CD4-positive, CD25-positive, alpha-beta regulatory T cell (primary cell): Measurements from ENCODE around the gene GFOD2. TPM values are rescaled to one million over a fixed set of nuclear protein-coding genes. Genes with fewer than 3 reads are reported as not detected.

ENCODE experiments used
- ATAC-seq, 2 donors: fragments of 150-1000 bp; cut with Tn5 transposase; one replicate each; pipeline ENCODE4 v1.10.0; 2021; ENCODE audit warnings: low read depth in 2 of 2, moderate number of reproducible peaks in 2 of 2, moderate library complexity in 1 of 2
- DNase-seq, 3 donors: peaks; one replicate each; pipeline versions ENCODE4 v3.0.0 to v3.0.0-alpha.2; 2012 to 2022; ENCODE audit warnings: mixed read lengths in 1 of 3
- H3K27ac ChIP-seq: one replicate; pipeline ENCODE4 v1.7.0; 2013; ENCODE audit warnings: mild to moderate bottlenecking, low read length; ENCODE audit not compliant: insufficient read depth, poor library complexity, severe bottlenecking
- H3K27me3 ChIP-seq: one replicate; pipeline ENCODE4 v1.7.0; 2013; ENCODE audit warnings: low read length; ENCODE audit not compliant: control insufficient read depth, insufficient read depth
- H3K36me3 ChIP-seq: one replicate; pipeline ENCODE4 v1.7.0; 2013; ENCODE audit warnings: mild to moderate bottlenecking, low read length, moderate library complexity; ENCODE audit not compliant: control insufficient read depth, insufficient read depth
- H3K4me1 ChIP-seq: 2 replicates; pipeline ENCODE4 v1.7.0; 2013; ENCODE audit warnings: mild to moderate bottlenecking, low read length; ENCODE audit not compliant: insufficient read depth, control insufficient read depth, poor library complexity, severe bottlenecking
- H3K4me3 ChIP-seq: one replicate; pipeline ENCODE4 v1.7.0; 2013; ENCODE audit warnings: low read depth, mild to moderate bottlenecking, low read length, moderate library complexity
- H3K9me3 ChIP-seq, 2 experiments: 1 replicate in 1 of 2; 2 replicates in 1 of 2; pipeline ENCODE4 v1.7.0; 2013; ENCODE audit warnings: low read length in 2 of 2, mild to moderate bottlenecking in 1 of 2, moderate library complexity in 1 of 2; ENCODE audit not compliant: control insufficient read depth in 2 of 2
- H3K27ac Mint-ChIP-seq, 3 donors: one replicate each; pipeline ENCODE4 v1.8.0; 2020 to 2022; ENCODE audit warnings: mild to moderate bottlenecking in 3 of 3, mixed read lengths in 3 of 3, moderate library complexity in 2 of 3
- H3K27me3 Mint-ChIP-seq: one replicate; pipeline ENCODE4 v1.8.0; 2022; ENCODE audit warnings: mild to moderate bottlenecking, mixed read lengths
- H3K36me3 Mint-ChIP-seq: one replicate; pipeline ENCODE4 v1.8.0; 2020; ENCODE audit warnings: mixed read lengths
- H3K4me1 Mint-ChIP-seq, 4 donors: one replicate each; pipeline ENCODE4 v1.8.0; 2020 to 2022; ENCODE audit warnings: mixed read lengths in 4 of 4, mild to moderate bottlenecking in 1 of 4
- H3K4me3 Mint-ChIP-seq, 4 donors: one replicate each; pipeline ENCODE4 v1.8.0; 2020 to 2022; ENCODE audit warnings: mild to moderate bottlenecking in 4 of 4, mixed read lengths in 4 of 4, moderate library complexity in 3 of 4
- H3K9me3 Mint-ChIP-seq, 7 donors: one replicate each; pipeline ENCODE4 v1.8.0; 2020 to 2022; ENCODE audit warnings: mixed read lengths in 7 of 7, mild to moderate bottlenecking in 3 of 7, moderate library complexity in 2 of 7
- polyA plus RNA-seq, 4 donors: library from polyadenylated mRNA; unstranded; fragments of 300-500 nt; fragmentation: Illumina TruSeq; gene quantifications; one replicate each; pipeline ENCODE4 v1.2.3, GENCODE V29; 2021
- total RNA-seq: library from RNA; stranded (reverse); gene quantifications from one replicate; pipeline ENCODE4 v1.2.3, GENCODE V29; 2022

Gene GFOD2
- total and polyA plus RNA-seq, 5 donors from 2014 or later, result 9.0 to 12.1 (median 11.4) TPM

DNA sequence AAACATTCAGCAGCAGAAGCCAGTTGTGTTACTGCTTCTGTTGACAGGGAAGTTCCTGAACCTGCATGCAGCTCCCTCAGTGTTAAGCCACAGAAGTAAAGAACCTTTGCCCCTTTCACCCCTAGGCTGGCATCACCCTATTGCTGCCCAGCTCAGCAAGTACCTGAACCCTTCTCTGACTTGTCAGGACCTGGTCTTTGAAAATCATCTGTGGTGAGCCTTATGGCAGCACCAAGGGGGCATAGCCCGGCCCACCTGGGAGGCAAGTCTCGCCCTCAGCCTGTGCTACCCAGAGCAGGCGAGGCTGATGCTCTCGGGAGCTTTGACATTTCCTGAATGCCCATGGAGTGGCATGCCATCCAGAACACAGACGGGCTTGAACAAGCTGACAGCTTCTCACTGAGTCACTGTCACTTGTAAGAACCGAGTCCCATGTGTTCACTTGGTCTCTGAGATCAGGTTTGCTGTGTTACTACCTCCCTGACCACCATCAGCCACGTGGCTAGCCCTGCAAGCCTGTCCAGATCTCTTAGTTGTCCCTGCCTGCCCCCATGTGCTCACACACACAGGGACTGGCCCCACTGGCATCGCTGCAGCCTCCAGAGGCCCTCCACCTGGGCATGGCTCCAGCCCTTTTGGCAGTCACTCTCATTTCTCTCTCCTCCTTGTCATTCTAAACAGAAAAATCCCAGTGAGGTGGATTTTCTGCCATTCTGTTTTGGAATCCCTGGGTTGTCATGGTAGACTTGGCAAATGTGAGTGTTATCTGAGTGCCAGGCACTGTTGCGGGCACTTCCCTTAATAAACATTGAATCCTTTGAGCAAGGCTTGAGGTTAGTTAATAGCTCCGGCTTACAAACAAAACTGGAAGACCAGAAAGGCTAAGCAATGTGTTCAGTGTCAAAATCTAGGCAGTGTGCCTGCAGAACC lies 77.1 kb downstream of the GFOD2 start:
- ATAC-seq (no peak), DNase-seq (no peak)
- Mint-ChIP-seq H3K4me1 (peaks cover 0 to 21% (median 1%) of the 10 kb centered on the region in 4 donors), H3K4me3 (no peak overlapping the region), H3K27ac (no peak overlapping the region), H3K9me3 (no peaks in the 10 kb centered on the region), H3K27me3 (no peaks in the 10 kb centered on the region), H3K36me3 (peaks cover 16% of the 10 kb centered on the region)
- Histone ChIP-seq H3K4me1 (peaks cover 21% of the 10 kb centered on the region), H3K27me3 (no peaks in the 10 kb centered on the region), H3K9me3 (no peaks in the 10 kb centered on the region), H3K27ac (no peak overlapping the region), H3K4me3 (no peak overlapping the region), H3K36me3 (peaks cover 26% of the 10 kb centered on the region)

GRCh38 chr16:67637625-67638024 lies 81.5 kb downstream of the GFOD2 start:
- Histone ChIP-seq H3K4me3 (no peak overlapping the region), H3K9me3 (no peaks in the 10 kb centered on the region), H3K36me3 (peaks cover 55% of the 10 kb centered on the region), H3K4me1 (no peaks in the 10 kb centered on the region), H3K27me3 (no peaks in the 10 kb centered on the region), H3K27ac (no peak overlapping the region)
- no peak for DNase-seq
- Mint-ChIP-seq H3K4me3 (peak overlapping the region in 1 of 4 donors; percentile 47), H3K9me3 (no peaks in the 10 kb centered on the region), H3K27ac (no peak overlapping the region), H3K4me1 (no peaks in the 10 kb centered on the region), H3K27me3 (no peaks in the 10 kb centered on the region), H3K36me3 (peaks cover 29% of the 10 kb centered on the region)
- ATAC-seq, result no peak

- Mint-ChIP-seq H3K4me1 (no peaks in the 10 kb centered on the region), H3K27me3 (no peaks in the 10 kb centered on the region), H3K36me3 (peaks cover 36% of the 10 kb centered on the region), H3K4me3 (no peak overlapping the region), H3K27ac (no peak overlapping the region), H3K9me3 (no peaks in the 10 kb centered on the region)
- peaks cover 65% of the 10 kb centered on the region for H3K36me3 ChIP-seq
- H3K27me3 ChIP-seq, result no peaks in the 10 kb centered on the region
- no peaks in the 10 kb centered on the region for H3K4me1 ChIP-seq
- H3K9me3 ChIP-seq, result no peaks in the 10 kb centered on the region
- DNase-seq (no peak), ATAC-seq (no peak)
- no peak overlapping the region for H3K4me3 ChIP-seq
- no peak overlapping the region for H3K27ac ChIP-seq
Measured at GRCh38 chr16:67636713-67637112, 82.4 kb downstream of the GFOD2 start.

DNA sequence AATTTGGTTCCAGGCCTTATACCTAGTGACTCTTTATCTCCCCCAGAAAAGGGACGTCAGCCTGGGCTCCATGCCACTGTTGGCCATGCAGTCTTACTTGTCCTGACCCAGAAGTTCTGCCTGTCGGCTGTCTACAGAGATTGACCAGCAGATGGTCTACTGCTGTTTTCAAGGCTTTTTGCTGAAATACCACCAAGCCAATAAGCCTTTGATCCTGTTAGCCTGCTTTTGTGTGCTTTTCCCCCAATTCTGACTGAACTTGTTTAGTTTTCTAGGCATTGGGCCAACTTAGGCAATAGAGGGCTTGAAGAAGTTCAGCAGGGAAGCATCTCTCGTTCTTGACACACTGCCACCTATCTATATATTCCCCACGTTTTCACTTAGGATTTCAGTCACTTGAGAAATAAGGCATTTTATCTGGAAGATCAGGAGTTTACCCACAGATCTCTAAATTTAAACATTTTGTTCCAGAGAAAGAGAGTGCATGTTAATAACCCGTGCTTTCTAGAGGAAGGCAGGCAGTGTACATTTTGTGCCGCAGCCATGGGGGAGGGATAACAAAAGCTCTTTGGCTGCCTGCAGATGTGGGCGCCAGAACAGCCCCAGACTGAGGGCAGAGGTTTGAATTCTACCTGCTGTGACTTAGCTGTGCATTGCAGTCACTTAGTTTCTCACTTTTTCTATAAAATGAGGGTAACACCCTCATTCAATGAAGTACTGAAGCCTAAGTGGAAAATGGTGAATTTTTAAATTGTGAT lies 86.5 kb downstream of the GFOD2 start:
- Mint-ChIP-seq H3K9me3 (no peaks in the 10 kb centered on the region), H3K27me3 (no peaks in the 10 kb centered on the region), H3K4me3 (no peak overlapping the region), H3K4me1 (peaks cover 0 to 5% (median 1%) of the 10 kb centered on the region in 4 donors), H3K36me3 (peaks cover 34% of the 10 kb centered on the region), H3K27ac (peak overlapping the region; percentile 37 to 63 (median 47))
- no peaks in the 10 kb centered on the region for H3K4me1 ChIP-seq
- DNase-seq (no peak), ATAC-seq (no peak)
- no peaks in the 10 kb centered on the region for H3K27me3 ChIP-seq
- peaks cover 80% of the 10 kb centered on the region for H3K36me3 ChIP-seq
- no peaks in the 10 kb centered on the region for H3K9me3 ChIP-seq
- H3K27ac ChIP-seq, result no peak overlapping the region
- H3K4me3 ChIP-seq, result no peak overlapping the region

DNA sequence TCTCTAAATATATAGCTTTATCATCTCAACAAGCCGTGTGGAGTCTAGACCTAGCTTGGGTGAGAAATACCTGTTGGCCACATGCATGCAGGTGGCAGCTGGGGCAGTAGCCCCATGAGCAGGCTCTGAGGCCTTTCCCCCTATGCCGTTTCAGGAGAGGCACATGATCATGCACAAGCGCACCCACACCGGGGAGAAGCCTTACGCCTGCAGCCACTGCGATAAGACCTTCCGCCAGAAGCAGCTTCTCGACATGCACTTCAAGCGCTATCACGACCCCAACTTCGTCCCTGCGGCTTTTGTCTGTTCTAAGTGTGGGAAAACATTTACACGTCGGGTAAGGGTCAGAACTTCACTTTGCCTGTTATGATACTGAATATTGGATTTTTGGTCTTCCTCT lies 90.9 kb downstream of the GFOD2 start:
- Histone ChIP-seq H3K9me3 (no peaks in the 10 kb centered on the region), H3K4me1 (no peaks in the 10 kb centered on the region), H3K27ac (no peak overlapping the region), H3K36me3 (peaks cover 76% of the 10 kb centered on the region), H3K27me3 (no peaks in the 10 kb centered on the region), H3K4me3 (no peak overlapping the region)
- Mint-ChIP-seq H3K27ac (peak overlapping the region in 1 of 3 donors; percentile 78), H3K4me3 (no peak overlapping the region), H3K4me1 (peaks cover 0 to 5% (median 1%) of the 10 kb centered on the region in 4 donors), H3K36me3 (peaks cover 44% of the 10 kb centered on the region), H3K9me3 (no peaks in the 10 kb centered on the region), H3K27me3 (no peaks in the 10 kb centered on the region)
- DNase-seq (no peak), ATAC-seq (no peak)

Other genes starting within 250 kb of the GFOD2 start
- 92.5 TPM for gene ATP6V0D1, start 238.2 kb downstream of the GFOD2 start, total RNA-seq
- gene ATP6V0D1, start 238.2 kb downstream of the GFOD2 start, polyA plus RNA-seq, result 100 to 1,000 TPM; 119 to 141 (median 133) TPM
- gene AGRP, start 235.8 kb downstream of the GFOD2 start, total RNA-seq, result not detected
- not detected for gene AGRP, start 235.8 kb downstream of the GFOD2 start, polyA plus RNA-seq
- gene RIPOR1, start 190.5 kb downstream of the GFOD2 start, total RNA-seq, result 16.6 TPM
- gene RIPOR1, start 190.5 kb downstream of the GFOD2 start, polyA plus RNA-seq, result 1 to 10 TPM in 3 of 4 donors, under 1 TPM in 1; 0.91 to 3.1 (median 2.1) TPM
- gene CTCF, start 156.8 kb downstream of the GFOD2 start, total RNA-seq, result 63.6 TPM
- 10 to 100 TPM; 44.5 to 80.2 (median 52.9) TPM for gene CTCF, start 156.8 kb downstream of the GFOD2 start, polyA plus RNA-seq
- 156 TPM for gene CARMIL2, start 74.2 kb downstream of the GFOD2 start, total RNA-seq
- gene CARMIL2, start 74.2 kb downstream of the GFOD2 start, polyA plus RNA-seq, result 10 to 100 TPM in 3 of 4 donors, 1 to 10 TPM in 1; 9.2 to 20.7 (median 12.9) TPM
- gene ACD, start 59.1 kb downstream of the GFOD2 start, total RNA-seq, result 28.7 TPM
- 10 to 100 TPM; 29.5 to 36.7 (median 32.5) TPM for gene ACD, start 59.1 kb downstream of the GFOD2 start, polyA plus RNA-seq
- gene PARD6A, start 58.4 kb downstream of the GFOD2 start, total RNA-seq, result 6.2 TPM
- gene PARD6A, start 58.4 kb downstream of the GFOD2 start, polyA plus RNA-seq, result 10 to 100 TPM; 14.4 to 19.9 (median 18.2) TPM
- gene ENKD1, start 52.6 kb downstream of the GFOD2 start, total RNA-seq, result 2.4 TPM
- gene ENKD1, start 52.6 kb downstream of the GFOD2 start, polyA plus RNA-seq, result 1 to 10 TPM in 3 of 4 donors, under 1 TPM in 1; 0.65 to 2.9 (median 1.5) TPM
- gene C16orf86, start 52.5 kb downstream of the GFOD2 start, total RNA-seq, result 3.2 TPM
- 1 to 10 TPM; 3.9 to 6.8 (median 6.0) TPM for gene C16orf86, start 52.5 kb downstream of the GFOD2 start, polyA plus RNA-seq
- 29.4 TPM for gene RANBP10, start 87.2 kb upstream of the GFOD2 start, total RNA-seq
- 10 to 100 TPM in 1 of 4 donors, 1 to 10 TPM in 3; 7.3 to 10.0 (median 8.0) TPM for gene RANBP10, start 87.2 kb upstream of the GFOD2 start, polyA plus RNA-seq
- gene TSNAXIP1, start 87.6 kb upstream of the GFOD2 start, total RNA-seq, result 0.39 TPM
- gene TSNAXIP1, start 87.6 kb upstream of the GFOD2 start, polyA plus RNA-seq, result not detected
- gene THAP11, start 123.0 kb upstream of the GFOD2 start, total RNA-seq, result 32.2 TPM
- 100 to 1,000 TPM; 132 to 166 (median 141) TPM for gene THAP11, start 123.0 kb upstream of the GFOD2 start, polyA plus RNA-seq
- 48.5 TPM for gene NUTF2, start 127.6 kb upstream of the GFOD2 start, total RNA-seq
- gene NUTF2, start 127.6 kb upstream of the GFOD2 start, polyA plus RNA-seq, result 100 to 1,000 TPM; 115 to 158 (median 131) TPM
- gene CENPT, start 128.4 kb upstream of the GFOD2 start, total RNA-seq, result 79.9 TPM
- gene CENPT, start 128.4 kb upstream of the GFOD2 start, polyA plus RNA-seq, result 10 to 100 TPM; 13.5 to 17.1 (median 14.6) TPM
- gene EDC4, start 153.7 kb upstream of the GFOD2 start, total RNA-seq, result 103 TPM
- 10 to 100 TPM; 24.7 to 42.3 (median 33.8) TPM for gene EDC4, start 153.7 kb upstream of the GFOD2 start, polyA plus RNA-seq
- 2.7 TPM for gene NRN1L, start 165.6 kb upstream of the GFOD2 start, total RNA-seq
- under 1 TPM in 2 of 4 donors, not detected in 2; 0.37 to 0.65 TPM for gene NRN1L, start 165.6 kb upstream of the GFOD2 start, polyA plus RNA-seq
- gene PSKH1, start 173.9 kb upstream of the GFOD2 start, total RNA-seq, result 14.3 TPM
- 10 to 100 TPM; 16.1 to 25.3 (median 23.3) TPM for gene PSKH1, start 173.9 kb upstream of the GFOD2 start, polyA plus RNA-seq
- 8.0 TPM for gene CTRL, start 212.5 kb upstream of the GFOD2 start, total RNA-seq
- gene CTRL, start 212.5 kb upstream of the GFOD2 start, polyA plus RNA-seq, result 1 to 10 TPM in 2 of 4 donors, under 1 TPM in 2; 0.21 to 2.9 (median 1.1) TPM
- gene PSMB10, start 217.5 kb upstream of the GFOD2 start, total RNA-seq, result 136 TPM
- 100 to 1,000 TPM; 478 to 673 (median 596) TPM for gene PSMB10, start 217.5 kb upstream of the GFOD2 start, polyA plus RNA-seq
- 11.0 TPM for gene LCAT, start 224.8 kb upstream of the GFOD2 start, total RNA-seq
- gene LCAT, start 224.8 kb upstream of the GFOD2 start, polyA plus RNA-seq, result under 1 TPM; 0.25 to 0.77 (median 0.59) TPM
- gene SLC12A4, start 249.3 kb upstream of the GFOD2 start, total RNA-seq, result 30.4 TPM
- gene SLC12A4, start 249.3 kb upstream of the GFOD2 start, polyA plus RNA-seq, result 1 to 10 TPM; 5.0 to 6.4 (median 5.8) TPM